Measurements from ENCODE around the gene TUBE1.
"Not testable (repeated sequence)": the region's sequence is repeated elsewhere in the genome, so short reads cannot be mapped to it uniquely, and the experiment has no call there.

The TUBE1 gene, protein sequence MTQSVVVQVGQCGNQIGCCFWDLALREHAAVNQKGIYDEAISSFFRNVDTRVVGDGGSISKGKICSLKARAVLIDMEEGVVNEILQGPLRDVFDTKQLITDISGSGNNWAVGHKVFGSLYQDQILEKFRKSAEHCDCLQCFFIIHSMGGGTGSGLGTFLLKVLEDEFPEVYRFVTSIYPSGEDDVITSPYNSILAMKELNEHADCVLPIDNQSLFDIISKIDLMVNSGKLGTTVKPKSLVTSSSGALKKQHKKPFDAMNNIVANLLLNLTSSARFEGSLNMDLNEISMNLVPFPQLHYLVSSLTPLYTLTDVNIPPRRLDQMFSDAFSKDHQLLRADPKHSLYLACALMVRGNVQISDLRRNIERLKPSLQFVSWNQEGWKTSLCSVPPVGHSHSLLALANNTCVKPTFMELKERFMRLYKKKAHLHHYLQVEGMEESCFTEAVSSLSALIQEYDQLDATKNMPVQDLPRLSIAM

GRCh38 chr6:112087136-112087911 is at the start of gene TUBE1, which contains the start of gene FAM229B:
TSS of gene TUBE1 (minus strand) at chr6:112087482. CDS start at chr6:112087434, 48 bp downstream.
TSS of gene FAM229B (plus strand) at chr6:112087591. CDS start at chr6:112099284, 11,693 bp downstream.
- peak; percentile 77 for DNase-seq (ENCODE audit: low spot score)

DNA sequence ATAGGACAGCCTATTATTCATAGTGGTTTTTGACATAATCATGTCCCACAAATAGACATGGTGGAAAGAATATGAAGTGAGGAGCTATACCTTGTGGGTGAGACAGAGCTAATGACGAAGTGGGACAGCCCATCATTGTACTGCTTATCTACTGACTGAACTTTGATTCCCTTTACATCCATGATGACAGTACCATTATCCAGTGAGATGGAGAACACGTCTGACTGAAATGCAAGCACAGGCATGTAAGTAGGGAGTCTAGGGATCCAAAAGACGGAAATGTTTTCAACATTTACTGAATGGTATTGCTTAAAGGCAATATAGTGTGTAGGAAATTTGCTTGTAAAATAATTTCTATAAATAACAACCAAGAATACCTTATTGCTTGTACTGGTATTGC is 43.6 kb upstream of the TUBE1 start:
- DNase-seq (ENCODE audit: low spot score), result no peak

DNA sequence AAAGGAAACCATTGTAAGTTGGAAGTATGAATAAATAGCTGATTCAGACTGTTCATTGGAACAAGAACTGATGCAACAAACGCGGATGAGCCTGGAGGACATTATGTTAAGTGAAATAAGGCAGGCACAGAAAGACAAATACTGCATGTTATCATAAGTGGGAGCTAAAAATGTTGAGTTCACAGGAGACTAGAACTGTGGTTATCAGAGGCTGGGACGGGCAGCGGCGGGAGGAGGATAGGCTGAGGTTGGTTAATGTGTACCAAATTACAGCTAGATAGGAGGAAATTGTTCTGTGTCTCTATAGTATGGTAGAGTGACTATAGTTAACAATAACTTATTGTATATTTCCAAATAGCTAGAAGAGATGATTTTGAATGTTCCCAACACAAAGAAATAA is 40.9 kb upstream of the TUBE1 start:
- DNase-seq (ENCODE audit: low spot score), result no peak

- no peak for DNase-seq (ENCODE audit: low spot score)
Measured at GRCh38 chr6:112123982-112124381, 36.7 kb upstream of the TUBE1 start.

DNA sequence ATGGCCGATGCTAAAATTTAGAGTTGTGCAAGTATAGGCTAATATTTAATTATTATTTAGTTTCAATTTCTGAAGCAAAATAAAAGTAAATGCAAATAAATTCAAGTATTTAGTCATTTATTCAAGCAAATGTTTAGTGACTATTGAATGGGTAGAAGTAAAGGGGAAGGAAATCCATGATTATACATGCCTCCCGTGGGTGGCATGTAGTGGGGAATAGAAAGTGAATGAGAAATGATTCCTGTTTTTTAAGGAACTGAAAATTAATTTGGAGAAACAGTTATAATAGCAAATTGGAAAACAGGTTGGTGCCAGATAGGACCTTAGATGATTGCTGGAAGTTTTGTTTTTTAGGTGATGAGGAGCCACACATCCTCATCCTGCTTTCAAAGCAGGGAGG is 35.5 kb upstream of the TUBE1 start:
- no peak for DNase-seq (ENCODE audit: low spot score)

DNA sequence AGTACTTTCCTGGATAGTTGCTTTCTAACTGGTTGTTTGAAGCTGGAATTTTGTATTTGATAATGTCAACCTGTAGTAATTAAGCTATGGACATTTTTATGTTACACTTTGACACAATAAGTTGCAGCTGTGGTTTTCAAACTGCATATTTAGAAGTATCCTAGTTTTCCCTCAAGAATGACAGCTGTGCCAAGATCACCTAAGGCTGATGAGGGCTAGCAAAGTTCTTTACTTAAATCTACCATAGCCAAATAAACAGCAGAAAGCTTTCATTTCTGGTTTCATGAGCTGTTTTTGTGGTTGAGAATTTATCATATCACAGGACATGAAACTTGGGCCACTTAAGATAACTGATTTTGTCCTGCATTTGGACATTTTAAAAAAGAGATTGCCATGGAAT is 30.8 kb upstream of the TUBE1 start:
- DNase-seq (ENCODE audit: low spot score), result no peak

GRCh38 chr6:112117554-112117953 is 30.3 kb upstream of the TUBE1 start:
- DNase-seq (ENCODE audit: low spot score), result no peak

GRCh38 chr6:112116221-112116620 is 28.9 kb upstream of the TUBE1 start:
- no peak for DNase-seq (ENCODE audit: low spot score)

- DNase-seq (ENCODE audit: low spot score), result no peak
Measured at GRCh38 chr6:112114577-112115223, 27.4 kb upstream of the TUBE1 start.

DNA sequence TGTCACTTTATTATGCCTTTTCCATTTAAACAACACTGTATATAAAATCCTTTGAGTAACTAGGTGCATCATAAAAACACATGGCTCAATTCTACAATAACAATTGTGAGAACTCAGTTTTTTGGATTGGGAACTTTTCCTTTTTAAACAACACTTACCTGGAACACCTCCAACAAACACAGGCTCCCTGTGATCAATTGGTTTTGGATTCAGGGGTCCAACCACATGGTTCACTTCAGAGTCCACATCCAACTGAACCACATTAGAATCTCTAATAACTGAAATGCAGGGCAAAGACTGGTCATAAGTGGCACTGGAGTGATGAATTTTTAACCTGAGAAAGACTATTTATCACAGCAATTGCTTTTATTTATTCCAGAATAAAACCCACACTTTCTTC is 26.6 kb upstream of the TUBE1 start:
- no peak for DNase-seq (ENCODE audit: low spot score)

DNA sequence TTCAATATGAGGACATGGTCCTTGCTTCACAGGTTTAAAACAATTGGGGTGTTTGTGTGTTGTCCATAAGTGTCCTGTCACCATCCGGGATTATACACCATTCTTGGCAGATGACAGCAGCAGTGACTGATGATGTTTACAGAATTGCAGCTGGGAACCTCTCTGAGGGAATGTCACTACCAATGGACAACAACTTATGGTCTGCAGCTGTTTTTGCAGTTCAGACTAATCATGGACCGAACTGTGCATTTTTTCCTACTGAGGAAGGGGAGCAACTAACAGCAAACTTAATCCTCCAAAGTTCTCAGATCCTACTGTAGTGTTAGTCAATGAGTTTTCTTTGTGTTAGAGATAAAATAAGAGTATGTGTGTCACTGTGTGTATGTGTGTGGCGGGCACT is 26.1 kb upstream of the TUBE1 start:
- no peak for DNase-seq (ENCODE audit: low spot score)

- DNase-seq (ENCODE audit: low spot score), result no peak
Measured at GRCh38 chr6:112109262-112109661, 22.0 kb upstream of the TUBE1 start.

GRCh38 chr6:112106562-112106961 is 19.3 kb upstream of the TUBE1 start:
- DNase-seq (ENCODE audit: low spot score), result no peak

DNA sequence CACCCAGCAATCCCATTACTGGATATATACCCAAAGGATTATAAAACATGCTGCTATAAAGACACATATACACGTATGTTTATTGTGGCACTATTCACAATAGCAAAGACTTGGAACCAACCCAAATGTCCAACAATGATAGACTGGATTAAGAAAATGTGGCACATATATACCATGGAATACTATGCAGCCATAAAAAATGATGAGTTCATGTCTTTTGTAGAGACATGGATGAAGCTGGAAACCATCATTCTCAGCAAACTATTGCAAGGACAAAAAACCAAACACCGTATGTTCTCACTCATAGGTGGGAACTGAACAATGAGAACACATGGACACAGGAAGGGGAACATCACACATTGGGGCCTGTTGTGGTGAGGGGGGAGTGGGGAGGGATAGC is 18.7 kb upstream of the TUBE1 start:
- DNase-seq (ENCODE audit: low spot score), result not testable (repeated sequence)

DNA sequence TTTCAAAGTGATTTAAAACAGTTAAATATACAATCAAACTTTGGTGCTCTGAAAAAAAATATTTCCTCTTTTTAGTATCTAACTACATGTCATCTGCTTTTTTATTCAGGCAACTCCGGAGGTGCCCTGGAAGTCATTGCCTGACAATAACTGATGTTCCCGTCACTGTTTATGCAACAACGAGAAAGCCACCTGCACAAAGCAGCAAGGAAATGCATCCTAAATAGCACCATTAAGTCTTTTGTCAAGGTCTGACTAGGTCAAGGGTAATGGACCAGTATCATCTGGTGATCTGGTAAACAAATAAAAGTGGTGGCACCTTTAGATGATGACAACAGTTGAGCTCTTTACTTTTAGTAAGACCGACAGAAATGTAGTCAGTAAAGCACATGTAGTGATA is 13.3 kb upstream of the TUBE1 start:
- DNase-seq (ENCODE audit: low spot score), result no peak

- DNase-seq (ENCODE audit: low spot score), result no peak
Measured at GRCh38 chr6:112096901-112097300, 9.6 kb upstream of the TUBE1 start.

DNA sequence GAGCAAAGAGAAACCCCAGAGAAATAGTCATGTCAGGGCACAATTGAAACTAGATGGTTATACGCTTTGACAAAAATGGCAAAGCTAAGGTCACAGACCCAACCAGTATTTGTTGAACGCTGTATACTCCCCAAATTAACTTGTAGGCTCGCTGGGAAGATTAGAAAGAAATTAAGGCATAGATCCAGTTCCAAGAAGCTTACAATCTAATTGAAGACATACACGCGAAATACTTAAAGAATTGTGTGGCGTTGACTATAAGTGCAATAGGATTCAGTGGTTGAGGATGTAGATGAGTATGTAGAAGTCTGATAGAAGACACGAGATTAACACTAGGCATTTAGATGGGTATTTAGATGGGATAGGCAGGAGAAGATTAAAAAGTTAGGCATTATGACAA is 634 bp upstream of the TUBE1 start:
- no peak for DNase-seq (ENCODE audit: low spot score)

DNA sequence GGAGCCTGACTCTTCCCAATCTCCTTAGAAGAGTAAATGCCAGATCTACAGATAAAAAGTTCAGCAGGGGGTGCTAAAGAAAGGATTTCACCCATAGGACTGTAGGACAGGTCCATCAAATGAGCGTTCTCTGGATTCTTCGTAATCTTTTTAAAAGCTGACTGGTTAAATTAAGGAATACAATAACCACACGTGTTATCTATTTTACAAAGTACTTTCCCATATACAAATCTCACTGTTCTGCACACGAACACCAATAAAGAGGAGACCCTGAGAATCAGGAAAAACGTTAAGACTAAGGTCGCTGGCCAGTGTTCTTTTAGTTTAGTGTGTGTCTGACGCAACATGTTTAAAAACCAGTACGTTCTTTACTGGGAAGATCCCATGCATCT is 542 bp downstream of the TUBE1 start:
- peak; percentile 50 for DNase-seq (ENCODE audit: low spot score)

DNA sequence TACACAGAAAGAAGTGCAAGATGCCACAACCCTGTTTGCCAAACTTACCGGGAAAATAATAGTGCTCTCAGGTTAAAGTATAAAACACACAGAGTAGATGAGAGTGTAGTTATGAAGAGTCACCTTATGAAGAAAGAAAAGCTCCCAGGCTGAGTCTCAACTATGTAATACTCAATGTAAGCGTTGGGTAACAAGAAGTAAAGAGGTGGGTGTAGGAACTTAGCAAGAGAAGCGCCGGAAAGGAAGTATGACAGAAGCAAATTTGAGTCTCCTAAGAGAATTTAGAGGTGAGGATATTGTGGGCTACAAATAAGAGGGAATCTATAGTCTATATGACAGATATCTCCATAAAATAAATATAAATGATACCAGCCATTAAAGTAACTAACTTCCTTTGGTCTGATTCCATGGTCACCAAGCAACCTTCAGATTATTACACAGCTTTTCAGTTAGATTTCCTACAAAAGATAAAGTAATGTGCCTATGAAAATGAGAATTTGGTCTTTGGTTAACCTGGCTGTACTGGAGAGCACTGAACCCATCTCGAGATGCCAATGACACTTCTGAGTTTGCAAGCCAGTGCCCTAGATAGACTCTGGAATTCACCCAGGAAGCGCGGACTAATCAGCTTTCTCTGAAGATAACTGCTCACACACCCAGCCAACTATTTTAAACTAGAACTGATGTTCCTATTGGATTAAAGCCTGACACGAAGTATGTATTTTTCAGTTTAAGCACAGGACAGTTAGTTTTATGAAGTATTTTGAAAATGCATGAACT is 1.8 kb downstream of the TUBE1 start:
- no peak for DNase-seq (ENCODE audit: low spot score)

- DNase-seq (ENCODE audit: low spot score), result no peak
Measured at GRCh38 chr6:112081569-112081968, 5.7 kb downstream of the TUBE1 start.

DNA sequence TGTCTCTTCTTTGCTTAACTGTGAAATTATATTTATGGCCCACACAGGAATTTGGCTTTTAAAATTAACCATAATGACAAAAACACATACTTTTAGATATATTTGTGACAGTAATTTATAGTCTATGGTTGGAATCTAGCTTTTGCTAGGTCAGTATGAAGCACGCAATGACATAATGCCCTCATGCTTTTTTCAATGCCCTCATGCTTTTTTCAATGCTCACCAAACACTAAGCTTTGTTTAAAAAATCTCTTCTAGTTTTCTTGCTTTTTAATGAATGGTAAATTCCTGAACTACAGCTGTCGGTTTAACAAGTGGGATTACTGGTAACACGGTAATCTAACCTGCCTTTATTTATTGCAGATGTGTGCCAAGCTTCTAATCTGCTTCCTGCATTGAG is 20.7 kb downstream of the TUBE1 start:
- DNase-seq (ENCODE audit: low spot score), result no peak

- no peak for DNase-seq (ENCODE audit: low spot score)
Measured at GRCh38 chr6:112065426-112065986, 21.8 kb downstream of the TUBE1 start.

All from COLO829 (cell line).